GM19023 (cell line): ENCODE measurements around the gene PTH1R.

ENCODE experiments used
- ATAC-seq: cut with Tn5 transposase; IDR thresholded peaks from one replicate; pipeline ENCODE4 v1.9.1; 2021; ENCODE audit warnings: mild to moderate bottlenecking, moderate library complexity; ENCODE audit not compliant: unreplicated experiment

Gene PTH1R

DNA sequence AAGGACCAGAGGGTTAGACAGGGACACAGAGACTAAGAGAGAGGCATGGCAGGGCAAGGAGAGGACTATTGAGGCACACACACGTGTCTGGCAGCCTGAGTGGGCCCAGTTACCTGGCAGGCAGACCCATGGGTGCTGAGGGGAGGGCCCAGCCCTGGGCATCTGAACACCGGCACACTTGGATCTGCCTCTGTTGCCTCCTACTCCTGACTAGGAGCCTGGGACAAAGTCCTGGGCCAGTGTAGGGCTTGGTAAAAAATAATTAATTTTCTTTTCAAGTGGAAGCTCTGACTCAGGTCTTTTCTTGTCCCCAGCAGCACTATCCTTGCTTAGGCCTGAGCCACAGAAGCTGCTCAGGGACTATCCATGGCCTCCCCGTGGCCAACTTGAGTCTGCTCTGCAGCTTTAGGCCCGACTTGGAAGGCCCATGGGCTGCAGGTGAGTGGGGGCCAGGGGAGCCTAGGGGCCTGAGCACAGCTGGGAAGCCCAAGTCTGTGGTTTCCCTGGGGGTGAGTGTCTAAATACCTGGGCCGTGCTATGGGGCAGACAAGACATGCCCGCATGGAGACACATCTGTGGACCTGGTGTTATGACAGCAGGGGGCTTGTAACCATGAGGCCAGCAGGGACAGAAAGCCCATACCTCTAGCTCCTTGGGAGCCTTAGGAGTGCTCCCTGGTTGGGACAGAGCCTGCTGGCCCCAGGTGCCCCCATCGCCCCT lies at the start of gene PTH1R:
Gene PTH1R (plus strand): TSS at position 316 of the 720 bp plus-strand sequence. CDS start 5,839 bp downstream, outside the sequence.
- ATAC-seq = no peak

GRCh38 chr3:46829699-46830208 lies 47.8 kb upstream of the PTH1R start:
- ATAC-seq = no peak

GRCh38 chr3:46830801-46831200 lies 46.7 kb upstream of the PTH1R start:
- ATAC-seq = no peak

GRCh38 chr3:46831316-46831715 lies 46.2 kb upstream of the PTH1R start:
- no peak for ATAC-seq

DNA sequence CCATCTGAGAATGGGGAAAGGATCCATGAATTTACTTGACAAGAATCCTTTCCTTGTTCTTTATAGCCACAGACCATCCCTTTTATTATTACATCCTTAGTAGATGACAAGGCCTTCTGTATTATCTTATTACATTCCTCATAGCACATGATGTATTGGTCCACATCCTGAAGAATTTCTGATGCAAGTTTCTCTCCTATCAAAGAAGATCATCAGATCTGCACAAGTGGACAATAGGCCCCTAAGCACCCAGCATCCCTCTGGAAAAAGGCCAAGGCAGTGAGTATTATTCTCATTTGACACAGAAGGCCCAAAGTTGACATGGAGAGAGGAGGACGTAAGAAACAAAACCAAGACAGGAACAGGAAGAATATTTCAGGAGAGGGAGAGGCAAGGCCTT lies 45.7 kb upstream of the PTH1R start:
- no peak for ATAC-seq

DNA sequence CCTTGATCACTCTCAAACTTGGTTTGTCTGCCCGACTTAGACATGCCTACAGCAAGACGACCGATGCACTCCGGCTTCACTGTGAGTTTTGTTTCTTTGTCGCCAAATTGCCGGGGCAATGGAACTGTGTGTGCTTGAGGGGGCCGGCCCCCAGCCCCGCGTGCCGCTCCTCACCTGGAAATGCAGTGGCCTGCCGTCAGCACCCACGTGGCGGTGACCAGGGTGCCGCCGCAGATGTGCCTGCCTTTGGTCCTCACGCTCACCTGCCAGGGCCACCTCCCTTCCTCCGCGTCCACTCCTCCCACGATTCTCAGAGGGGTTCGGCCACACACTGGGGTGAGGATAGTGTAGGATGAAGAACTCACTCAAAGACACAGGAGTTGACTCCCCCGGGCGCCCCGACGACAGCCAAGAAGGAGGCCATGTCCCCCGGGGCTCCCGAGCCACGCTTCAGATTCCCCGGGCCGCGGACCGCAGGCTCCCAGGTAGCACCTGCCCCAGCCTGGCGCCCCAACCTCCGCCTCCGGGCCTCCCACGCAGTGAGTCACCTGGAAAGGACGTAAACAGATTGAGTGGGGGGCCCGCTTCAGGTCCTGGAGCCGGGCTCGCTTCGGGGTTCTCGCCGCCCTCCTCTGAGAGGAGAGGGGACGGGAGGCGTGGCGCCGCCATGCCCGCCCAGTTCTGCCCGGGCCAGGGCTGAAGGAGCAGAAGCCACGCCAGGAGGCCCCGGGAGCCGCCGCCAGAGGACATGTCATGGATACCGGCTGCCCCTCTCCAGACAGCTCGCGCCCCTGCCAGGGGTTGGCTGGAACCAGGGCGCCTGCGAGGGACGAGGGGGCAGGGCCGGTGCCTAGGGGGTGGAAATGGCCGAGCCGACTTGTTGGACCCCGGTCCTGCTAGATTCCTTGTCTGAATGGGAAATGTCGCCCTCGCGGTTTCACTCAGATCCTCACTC lies 43.9 kb upstream of the PTH1R start:
- ATAC-seq = no peak

- no peak for ATAC-seq
Measured at GRCh38 chr3:46835054-46835453, 42.5 kb upstream of the PTH1R start.

- ATAC-seq = no peak
Measured at GRCh38 chr3:46835491-46835890, 42.0 kb upstream of the PTH1R start.

DNA sequence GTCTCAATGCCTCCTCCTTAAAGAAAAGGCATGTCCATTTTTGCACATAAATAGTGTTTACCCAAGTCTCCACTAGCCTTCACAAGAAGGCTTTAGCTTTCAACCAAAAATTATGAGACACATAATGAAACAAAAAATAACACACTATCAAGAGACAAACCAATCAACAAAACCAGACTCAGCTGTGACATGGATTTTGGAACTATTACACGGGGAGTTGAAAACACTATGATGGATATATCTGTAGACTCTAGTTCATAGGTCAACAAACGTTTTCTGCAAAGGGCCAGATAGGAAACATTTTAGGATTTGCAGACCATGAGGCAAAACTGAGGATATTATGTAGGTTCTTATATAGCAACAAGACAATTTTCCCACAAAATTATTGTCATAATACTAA lies 39.2 kb upstream of the PTH1R start:
- no peak for ATAC-seq

DNA sequence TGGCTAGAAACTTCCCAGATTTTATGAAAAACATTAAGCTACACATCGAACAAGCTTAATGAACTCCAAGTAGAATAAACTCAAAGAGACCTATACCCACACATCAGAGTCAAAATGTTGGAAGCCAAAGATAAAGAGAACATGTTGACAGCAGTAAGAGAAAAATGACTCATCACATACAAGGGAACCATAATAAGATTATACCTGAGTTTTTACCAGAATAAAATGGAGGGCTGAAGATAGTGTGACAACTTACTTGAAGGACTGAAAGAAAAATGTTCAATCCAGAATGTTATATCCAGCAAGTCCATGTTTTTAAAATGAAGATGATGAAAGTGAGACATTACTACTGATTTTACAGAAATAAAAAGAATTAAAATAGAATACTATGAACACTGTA lies 37.0 kb upstream of the PTH1R start:
- no peak for ATAC-seq

- no peak for ATAC-seq
Measured at GRCh38 chr3:46843508-46843907, 34.0 kb upstream of the PTH1R start.

DNA sequence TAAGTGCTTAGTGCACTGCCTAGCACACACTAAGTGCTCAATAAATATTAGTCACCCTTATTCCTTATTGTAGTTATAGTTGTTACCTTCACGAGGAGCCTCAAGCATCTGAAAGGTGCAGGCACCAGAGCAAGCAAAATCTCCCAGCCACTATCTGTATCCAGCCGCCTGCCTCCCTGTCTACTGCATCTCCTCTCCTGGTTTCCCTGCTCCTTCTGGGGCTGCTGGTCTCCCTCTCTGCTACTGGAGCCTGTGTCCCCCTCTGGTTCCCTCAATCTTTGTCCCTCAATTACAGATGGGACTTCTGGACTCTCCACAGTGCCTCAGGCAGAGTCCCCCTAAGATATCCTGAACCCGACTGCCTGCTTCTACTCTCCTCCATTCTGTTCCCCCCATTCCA lies 33.1 kb upstream of the PTH1R start:
- ATAC-seq = no peak

DNA sequence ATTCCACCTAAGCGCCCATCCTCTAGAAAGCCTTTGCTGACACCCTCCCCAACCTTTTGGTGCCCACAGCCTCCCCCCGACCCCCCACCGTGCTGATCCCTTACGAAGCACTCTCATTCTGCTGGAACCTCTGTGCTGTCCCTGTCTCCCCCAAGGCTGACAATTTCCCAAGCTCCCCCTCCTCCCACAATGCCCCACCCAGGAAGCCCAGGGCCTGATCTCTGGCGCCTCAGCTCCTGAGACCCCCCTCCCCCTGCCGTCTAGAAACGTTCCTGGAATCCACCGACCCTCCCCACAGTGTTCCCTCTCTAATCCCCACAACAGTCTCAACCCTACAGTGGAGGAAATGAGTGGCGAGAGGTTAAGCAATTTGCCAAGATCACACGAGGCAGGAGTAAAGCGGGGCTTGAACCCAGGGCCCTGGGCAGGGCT lies 32.6 kb upstream of the PTH1R start:
- no peak for ATAC-seq

DNA sequence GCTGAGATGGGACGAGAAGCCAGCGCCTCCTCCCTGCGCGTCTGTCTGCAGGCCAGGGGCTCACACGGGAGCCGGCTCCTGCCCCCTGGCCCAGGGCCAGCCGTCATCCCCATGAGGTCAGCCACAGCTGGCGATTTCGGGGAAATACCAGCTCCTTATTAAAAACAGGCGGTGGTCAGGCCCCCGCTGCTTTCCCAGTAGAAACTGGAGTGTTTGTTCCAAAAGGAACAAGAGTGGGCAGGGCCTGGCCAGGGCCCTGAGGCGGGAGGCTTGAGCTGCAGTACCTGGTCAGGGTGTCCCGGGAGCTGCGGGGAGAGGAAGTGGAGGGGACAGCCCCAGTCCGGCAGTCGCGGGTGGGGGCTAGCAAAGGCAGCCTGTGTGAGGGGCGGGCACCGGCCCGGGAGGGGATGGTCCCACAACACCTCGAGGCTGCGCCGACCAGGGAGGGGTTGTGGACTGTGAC lies 32.1 kb upstream of the PTH1R start:
- ATAC-seq = peak; percentile 51

GRCh38 chr3:46845860-46846623 lies 31.5 kb upstream of the PTH1R start:
- ATAC-seq = peak; percentile 67

DNA sequence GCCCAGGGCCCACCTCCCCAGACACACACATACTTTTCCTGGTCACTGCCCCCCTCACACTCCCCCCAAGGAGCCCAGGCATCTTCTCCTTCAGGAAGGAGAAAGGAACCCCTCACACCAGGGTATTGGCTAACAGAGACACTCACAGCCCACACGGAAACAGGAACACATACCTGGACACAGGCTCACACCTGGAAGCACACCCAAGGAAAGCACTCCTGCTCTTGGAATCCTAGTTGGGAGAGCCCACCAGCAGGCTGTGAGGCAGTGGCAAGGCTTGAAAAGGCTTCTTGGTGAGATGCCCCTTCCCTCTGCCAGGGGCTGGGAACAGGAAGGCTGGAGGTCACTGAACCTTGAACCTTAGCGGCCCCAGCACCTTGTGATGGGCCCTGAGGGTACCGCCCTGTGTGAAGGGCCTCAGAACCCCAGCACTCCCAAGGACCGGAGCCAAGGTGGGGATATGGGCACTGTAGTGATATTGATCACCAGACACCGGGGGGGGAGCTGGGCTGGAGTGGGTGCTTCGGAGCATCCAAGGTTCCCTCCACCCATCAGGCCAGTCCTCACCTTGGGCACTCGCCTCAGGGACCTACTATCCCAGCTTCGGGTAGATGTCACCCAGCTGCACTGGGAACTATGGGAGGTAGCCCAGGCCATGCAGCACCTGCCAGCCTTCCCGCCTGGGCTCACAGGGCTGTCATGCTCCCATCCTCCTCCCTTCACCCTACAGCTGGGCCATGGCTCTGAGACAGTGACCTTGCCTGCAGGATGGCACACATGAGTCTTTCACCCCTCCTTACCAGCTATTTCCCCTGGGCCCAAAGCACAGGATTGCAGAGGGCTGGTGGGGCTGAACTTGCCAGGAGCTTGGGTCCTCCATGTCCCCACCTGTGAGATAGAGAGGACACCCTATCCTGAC lies 30.6 kb upstream of the PTH1R start:
- ATAC-seq = no peak

- no peak for ATAC-seq
Measured at GRCh38 chr3:46847744-46848143, 29.8 kb upstream of the PTH1R start.

DNA sequence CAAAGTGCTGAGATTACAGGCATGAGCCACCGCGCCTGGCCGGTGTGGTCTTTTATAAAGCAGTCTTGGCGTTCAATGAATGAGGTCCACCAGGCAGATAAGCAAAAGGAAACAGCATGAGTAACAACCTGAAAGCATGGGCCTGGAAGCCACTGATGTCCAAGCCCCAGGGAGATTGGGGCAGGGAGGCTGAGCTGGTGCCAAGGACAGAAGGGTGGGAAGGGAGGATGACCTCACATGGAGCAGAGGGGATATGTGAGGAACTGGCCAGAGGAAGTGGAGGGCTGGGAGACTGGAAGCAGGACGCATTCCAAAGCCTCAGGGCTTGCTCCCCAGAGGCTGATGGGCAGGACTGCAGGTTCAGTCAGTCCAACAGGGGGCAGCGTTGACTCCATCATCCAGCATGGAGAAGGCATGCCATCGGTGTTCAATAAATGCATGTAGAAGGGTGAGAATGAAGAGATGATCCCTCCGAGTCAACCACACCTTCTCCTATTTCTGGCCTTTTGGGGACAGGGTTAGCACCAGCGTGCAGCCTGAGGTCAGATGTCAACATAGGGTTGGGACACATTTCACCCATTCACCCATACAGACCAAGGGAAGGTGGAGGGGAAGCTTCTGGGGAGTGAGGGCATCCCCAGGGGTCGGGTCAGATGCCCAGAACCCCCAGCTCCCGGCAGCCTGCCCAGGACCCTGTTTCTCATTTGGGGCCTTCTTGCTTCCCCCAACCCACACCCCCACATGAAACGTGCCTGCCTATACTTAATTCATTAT lies 29.1 kb upstream of the PTH1R start:
- no peak for ATAC-seq

- ATAC-seq = no peak
Measured at GRCh38 chr3:46849045-46849631, 28.4 kb upstream of the PTH1R start.
